ENCODE results near the gene ERBB4. TPM values are rescaled to one million over a fixed set of nuclear protein-coding genes. Genes with fewer than 3 reads are reported as not detected.

The ERBB4 gene
- total and polyA plus RNA-seq, 2 of the 8 experiments (the other 6 are each of a cell fraction or from before 2014, with no cell fraction given) = 0.34 to 1.3 TPM

GRCh38 chr2:211976076-211976475 lies 562.5 kb downstream of the ERBB4 start:
- no peak overlapping the region for H2AK5ac ChIP-seq (ENCODE audit: low read depth, low read length)
- no peak overlapping the region for H4K8ac ChIP-seq (ENCODE audit: extremely low read depth, insufficient read depth, low read length)
- H3K4ac ChIP-seq (replicated peaks; ENCODE audit: insufficient read length, low read depth, low read length) = no peak overlapping the region
- CTCF ChIA-PET (ENCODE audit: partially characterized antibody) = interaction anchor here (0.6 kb wide), 1 partner anchor 17 kb away, joined by 3 read pairs; no protein-coding TSS in a partner anchor
- no peak overlapping the region for H2AFZ ChIP-seq (ENCODE audit: low read length)
- H3K27me3 ChIP-seq (replicated peaks in 1 of 4; ENCODE audit: control insufficient read depth in 3 of 4, extremely low read depth in 1 of 4, insufficient read depth in 3 of 4, low read length in 3 of 4) = no peaks in the 10 kb centered on the region
- H3K27ac ChIP-seq (ENCODE audit: low read depth, low read length) = no peak overlapping the region
- no peaks in the 10 kb centered on the region for H3K79me1 ChIP-seq (ENCODE audit: low read depth, low read length)
- H3K56ac ChIP-seq (replicated peaks; ENCODE audit: insufficient read length, low read depth, low read length) = no peak overlapping the region
- H4K5ac ChIP-seq (ENCODE audit: insufficient read length, low read depth, low read length) = no peak overlapping the region
- no peak overlapping the region for H3K18ac ChIP-seq (ENCODE audit: extremely low read depth, low read length)
- no peak overlapping the region for H3K4me3 ChIP-seq (ENCODE audit: extremely low read depth in 1 of 4, insufficient read depth in 2 of 4, low read depth in 3 of 4, low read length in 4 of 4)
- H3K23ac ChIP-seq (ENCODE audit: insufficient read length) = no peak overlapping the region
- H2BK20ac ChIP-seq (ENCODE audit: low read length) = no peak overlapping the region
- no peak overlapping the region for H3K4me2 ChIP-seq (ENCODE audit: insufficient read depth in 1 of 2, low read depth in 2 of 2, low read length in 2 of 2)
- 94% methylated on average over 1 of the region's 1 CpG; no CpG with 5 or more reads in 1 of the 2 experiments for WGBS, 2 experiments (ENCODE audit: extremely low coverage in 1 of 2, insufficient coverage in 1 of 2, insufficient read length in 1 of 2, insufficient replicate concordance in 2 of 2, low coverage in 1 of 2, low lambda C conversion rate in 2 of 2, missing lambda C conversion rate in 1 of 2)
- H2BK15ac ChIP-seq (ENCODE audit: low read length) = no peak overlapping the region
- DNase-seq (ENCODE audit: low read depth in 1 of 2, low spot score in 2 of 2) = no peak
- H3K4me1 ChIP-seq (replicated peaks in 1 of 4; ENCODE audit: control insufficient read depth in 3 of 4, insufficient read depth in 4 of 4, low read length in 3 of 4) = no peaks in the 10 kb centered on the region
- no peak overlapping the region for H3K14ac ChIP-seq (ENCODE audit: insufficient read length)
- H2BK120ac ChIP-seq (replicated peaks; ENCODE audit: low read depth, low read length) = no peak overlapping the region
- no peaks in the 10 kb centered on the region for H3K9me3 ChIP-seq (ENCODE audit: insufficient read depth in 2 of 2, low read depth in 1 of 2, low read length in 1 of 2)
- H3K23me2 ChIP-seq (ENCODE audit: low read depth, low read length) = no peaks in the 10 kb centered on the region
- POLR2A ChIA-PET (ENCODE audit: partially characterized antibody) = no interaction called here
- H4K20me1 ChIP-seq (replicated peaks in 1 of 2; ENCODE audit: control insufficient read depth in 1 of 2, insufficient read depth in 2 of 2, low read length in 2 of 2) = no peaks in the 10 kb centered on the region
- no peak overlapping the region for H2BK5ac ChIP-seq (ENCODE audit: low read depth, low read length)
- no peak overlapping the region for H3K9ac ChIP-seq (replicated peaks in 1 of 4; ENCODE audit: extremely low read depth in 1 of 4, low read depth in 3 of 4, low read length in 3 of 4)
- FAIRE-seq = no peak
- no peaks in the 10 kb centered on the region for H3K36me3 ChIP-seq (ENCODE audit: control insufficient read depth in 2 of 4, insufficient read depth in 4 of 4, low read length in 3 of 4)
- H2BK12ac ChIP-seq (ENCODE audit: low read depth, low read length) = no peak overlapping the region
- no peaks in the 10 kb centered on the region for H3K79me2 ChIP-seq (ENCODE audit: control insufficient read depth in 1 of 2, insufficient read depth in 2 of 2, low read length in 2 of 2)
- no peak overlapping the region for H4K91ac ChIP-seq (replicated peaks; ENCODE audit: insufficient read length, low read length)
- no peak for TF ChIP-seq YY1 (IDR thresholded peaks at IDR 0.05; ENCODE audit: low read depth, low read length)
- no peak for TF ChIP-seq BRCA1 (IDR thresholded peaks at IDR 0.05; ENCODE audit: low read depth, low read length)
- TF ChIP-seq JUND (IDR thresholded peaks at IDR 0.05; ENCODE audit: low read length) = no peak
- TF ChIP-seq EZH2 (IDR thresholded peaks at IDR 0.05; ENCODE audit: low read depth, low read length, severe bottlenecking) = no peak
- TF ChIP-seq USF2 (IDR thresholded peaks at IDR 0.05; ENCODE audit: low read length) = no peak
- TF ChIP-seq SAP30 (IDR thresholded peaks at IDR 0.05; ENCODE audit: insufficient read depth, insufficient replicate concordance, low read length) = no peak
- no peak for TF ChIP-seq GTF2F1 (IDR thresholded peaks at IDR 0.05; ENCODE audit: borderline replicate concordance, low read depth, low read length)
- no peak for TF ChIP-seq E2F6 (IDR thresholded peaks at IDR 0.05)
- no peak for TF ChIP-seq RXRA (IDR thresholded peaks at IDR 0.05; ENCODE audit: insufficient read depth, low read depth, low read length)
- no peak for TF ChIP-seq BACH1 (IDR thresholded peaks at IDR 0.05; ENCODE audit: low read length)
- no peak for TF ChIP-seq ATF2 (IDR thresholded peaks at IDR 0.05; ENCODE audit: low read length)
